ENCODE data around the gene EIF4EBP2. TPM values are rescaled to one million over a fixed set of nuclear protein-coding genes. Genes with fewer than 3 reads are reported as not detected.

The EIF4EBP2 gene
- total RNA-seq, 1 donor from 2014 or later = 47.4 TPM

GRCh38 chr10:70441895-70442309 lies 38.0 kb downstream of the EIF4EBP2 start:
- H3K27ac ChIP-seq = no peak overlapping the region
- intact Hi-C loops (cut with DNase I) = no loop called here
- DNase-seq (ENCODE audit: extremely low spot score in 2 of 2) = no peak
- peaks cover 24% of the 10 kb centered on the region for H3K4me1 ChIP-seq
- TF ChIP-seq POLR2AphosphoS5 (IDR thresholded peaks at IDR 0.05; ENCODE audit: insufficient read depth in 1 of 2, low read depth in 1 of 2) (no peak), POLR2A (IDR thresholded peaks at IDR 0.05) (no peak), CTCF (IDR thresholded peaks at IDR 0.05) (no peak)
- H3K36me3 ChIP-seq = no peaks in the 10 kb centered on the region
- H3K4me3 ChIP-seq = peak overlapping the region in 1 of 2 donors; percentile 46
- H3K9me3 ChIP-seq = no peaks in the 10 kb centered on the region
- H3K27me3 ChIP-seq = no peaks in the 10 kb centered on the region

DNA sequence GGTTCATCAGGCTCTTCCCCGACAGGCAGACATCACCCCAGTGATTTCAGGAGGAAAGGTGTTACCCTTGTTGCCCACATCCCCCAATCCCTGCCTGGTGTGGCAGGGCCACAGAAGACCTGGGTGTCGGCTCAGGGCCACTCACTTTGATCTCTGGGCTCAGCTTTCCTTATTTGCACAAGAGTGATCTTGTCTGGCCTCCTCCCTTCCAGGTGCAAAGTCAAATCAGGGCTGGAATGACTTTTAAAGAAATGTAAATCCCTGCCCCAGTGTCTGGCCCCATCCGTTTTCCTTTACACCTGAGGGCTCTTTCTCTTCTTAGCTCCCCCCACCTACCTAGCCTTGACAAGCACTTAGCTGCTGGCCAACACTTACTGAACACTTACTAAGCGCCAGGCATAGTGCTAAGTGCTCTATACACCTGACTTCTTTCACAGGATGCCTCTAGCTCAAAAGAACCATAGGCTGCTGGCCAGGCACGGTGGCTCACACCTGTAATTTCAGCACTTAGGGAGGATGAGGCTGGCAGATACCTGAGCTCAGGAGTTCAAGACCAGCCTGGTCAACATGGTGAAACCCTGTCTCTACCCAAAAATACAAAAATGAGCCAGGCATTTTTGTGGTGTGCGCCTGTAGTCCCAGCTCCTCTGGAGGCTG lies 38.5 kb downstream of the EIF4EBP2 start:
- DNase-seq (ENCODE audit: extremely low spot score in 2 of 2) = no peak
- Histone ChIP-seq H3K27me3 (no peaks in the 10 kb centered on the region), H3K4me3 (no peak overlapping the region), H3K9me3 (no peaks in the 10 kb centered on the region), H3K36me3 (no peaks in the 10 kb centered on the region), H3K27ac (no peak overlapping the region), H3K4me1 (peaks cover 24% of the 10 kb centered on the region)
- intact Hi-C loops (cut with DNase I) = no loop called here
- TF ChIP-seq POLR2AphosphoS5 (IDR thresholded peaks at IDR 0.05; ENCODE audit: insufficient read depth in 1 of 2, low read depth in 1 of 2) = no peak
- no peak for TF ChIP-seq POLR2A (IDR thresholded peaks at IDR 0.05)
- no peak for TF ChIP-seq CTCF (IDR thresholded peaks at IDR 0.05)

- no peaks in the 10 kb centered on the region for H3K9me3 ChIP-seq
- H3K27me3 ChIP-seq = no peaks in the 10 kb centered on the region
- H3K4me1 ChIP-seq = peaks cover 24% of the 10 kb centered on the region
- intact Hi-C loops (cut with DNase I) = no loop called here
- no peak overlapping the region for H3K4me3 ChIP-seq
- H3K36me3 ChIP-seq = no peaks in the 10 kb centered on the region
- TF ChIP-seq POLR2AphosphoS5 (IDR thresholded peaks at IDR 0.05; ENCODE audit: insufficient read depth in 1 of 2, low read depth in 1 of 2) = no peak
- TF ChIP-seq POLR2A (IDR thresholded peaks at IDR 0.05) = no peak
- no peak for TF ChIP-seq CTCF (IDR thresholded peaks at IDR 0.05)
- no peak for DNase-seq (ENCODE audit: extremely low spot score in 2 of 2)
- no peak overlapping the region for H3K27ac ChIP-seq
Observed at GRCh38 chr10:70444744-70445143, 40.8 kb downstream of the EIF4EBP2 start.

- intact Hi-C loops (cut with DNase I) = no loop called here
- H3K4me3 ChIP-seq = no peak overlapping the region
- no peaks in the 10 kb centered on the region for H3K36me3 ChIP-seq
- TF ChIP-seq POLR2A (IDR thresholded peaks at IDR 0.05) (no peak), POLR2AphosphoS5 (IDR thresholded peaks at IDR 0.05; ENCODE audit: insufficient read depth in 1 of 2, low read depth in 1 of 2) (no peak), CTCF (IDR thresholded peaks at IDR 0.05) (no peak)
- H3K27ac ChIP-seq = no peak overlapping the region
- H3K4me1 ChIP-seq = peaks cover 16% of the 10 kb centered on the region
- DNase-seq (ENCODE audit: extremely low spot score in 2 of 2) = no peak
- H3K27me3 ChIP-seq = no peaks in the 10 kb centered on the region
- no peaks in the 10 kb centered on the region for H3K9me3 ChIP-seq
Observed at GRCh38 chr10:70445718-70446657, 42.0 kb downstream of the EIF4EBP2 start.
